GM18507 (cell line): Measurements from ENCODE around the gene MSANTD7.

ENCODE experiments used
- DNase-seq: peaks from one replicate; pipeline ENCODE4 v3.0.0; 2011; ENCODE audit warnings: low read depth; ENCODE audit not compliant: insufficient read length; ENCODE audit errors: extremely low spot score
- FAIRE-seq: peaks from 2 replicates; lab custom pipeline; 2011; peaks lifted over from hg19 to GRCh38; lab: Jason Lieb, UNC

MSANTD7 gene

GRCh38 chr10:14879124-14879927 lies 41.2 kb downstream of the MSANTD7 start:
- DNase-seq (peak; percentile 12), FAIRE-seq (no peak)

DNA sequence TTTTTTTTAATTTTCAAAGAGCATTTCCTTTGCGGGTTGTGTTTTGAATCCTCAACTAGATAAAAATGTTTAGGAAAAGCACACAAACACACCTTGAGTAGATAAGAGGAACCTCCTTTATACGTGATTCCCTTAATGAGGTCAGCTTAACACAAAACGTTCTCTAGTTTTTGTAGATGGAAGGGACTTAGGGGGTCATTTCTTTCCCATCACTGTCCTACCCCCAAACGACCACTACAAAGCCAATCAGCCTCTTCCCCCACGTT lies 41.8 kb downstream of the MSANTD7 start:
- FAIRE-seq (no peak), DNase-seq (no peak)

DNA sequence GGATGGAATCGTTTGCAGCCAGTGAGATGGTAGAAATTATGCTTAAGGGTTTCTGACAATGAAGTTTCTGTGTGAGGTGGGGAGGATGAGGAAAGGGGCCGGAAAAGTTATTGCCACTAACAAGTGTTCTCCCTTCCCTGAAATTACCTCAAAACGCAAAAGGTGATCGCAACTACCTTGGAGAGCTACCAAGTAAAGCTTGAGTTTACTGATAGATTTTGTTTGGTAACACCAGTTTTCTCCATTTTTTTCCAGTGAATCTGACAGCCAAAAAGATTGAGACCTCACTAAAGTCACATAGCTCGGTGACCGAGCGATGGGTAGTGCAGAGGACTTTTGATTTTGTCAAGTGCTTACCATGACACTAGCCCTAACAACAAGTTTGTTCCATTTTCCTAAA lies 42.1 kb downstream of the MSANTD7 start:
- FAIRE-seq (no peak), DNase-seq (no peak)

DNA sequence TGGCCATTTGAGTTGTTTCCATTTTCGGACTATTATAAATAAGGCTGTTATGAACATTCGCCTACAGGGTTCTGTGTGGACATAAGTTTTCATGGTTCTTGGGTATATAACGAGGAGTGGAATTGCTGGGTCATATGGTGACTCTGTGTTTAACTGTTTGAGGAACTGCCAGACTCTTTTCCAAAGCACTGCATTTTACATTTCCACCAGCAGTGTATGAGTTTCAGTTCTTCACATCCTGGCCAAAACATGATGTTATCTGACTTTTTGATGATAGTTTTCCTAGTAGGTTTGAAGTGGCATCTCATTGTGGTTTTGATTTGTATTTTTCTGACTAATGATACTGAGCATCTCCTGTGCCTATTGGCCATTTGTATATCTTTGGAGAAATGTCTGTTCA lies 46.0 kb downstream of the MSANTD7 start:
- DNase-seq, result no peak
- FAIRE-seq, result no peak
